ENCODE measurements around the gene ARL5B. TPM values are rescaled to one million over a fixed set of nuclear protein-coding genes. Genes with fewer than 3 reads are reported as not detected.

Gene ARL5B
- polyA plus RNA-seq, 1 donor (not counting 4 experiments of a cell fraction or from before 2014, with no cell fraction given), result 10.4 TPM

- dilution Hi-C loops (cut with MboI; ENCODE audit: extremely low pct_ligation_motif_present, low sequenced_read_pairs), result no loop called here
- no peak overlapping the region for H3K27ac ChIP-seq (ENCODE audit: control insufficient read depth, insufficient read depth, low read length)
- H3K4me1 ChIP-seq (ENCODE audit: control insufficient read depth, extremely low read depth, insufficient read depth, low read length), result no peaks in the 10 kb centered on the region
- H3K9ac ChIP-seq (ENCODE audit: control insufficient read depth, extremely low read depth, insufficient read depth, low read length), result no peak overlapping the region
- no peaks in the 10 kb centered on the region for H3K9me1 ChIP-seq (ENCODE audit: control insufficient read depth, extremely low read depth, insufficient read depth, low read length)
- TF ChIP-seq EZH2 (IDR thresholded peaks at IDR 0.05; ENCODE audit: low read length), result no peak
- TF ChIP-seq, protein P1, sequence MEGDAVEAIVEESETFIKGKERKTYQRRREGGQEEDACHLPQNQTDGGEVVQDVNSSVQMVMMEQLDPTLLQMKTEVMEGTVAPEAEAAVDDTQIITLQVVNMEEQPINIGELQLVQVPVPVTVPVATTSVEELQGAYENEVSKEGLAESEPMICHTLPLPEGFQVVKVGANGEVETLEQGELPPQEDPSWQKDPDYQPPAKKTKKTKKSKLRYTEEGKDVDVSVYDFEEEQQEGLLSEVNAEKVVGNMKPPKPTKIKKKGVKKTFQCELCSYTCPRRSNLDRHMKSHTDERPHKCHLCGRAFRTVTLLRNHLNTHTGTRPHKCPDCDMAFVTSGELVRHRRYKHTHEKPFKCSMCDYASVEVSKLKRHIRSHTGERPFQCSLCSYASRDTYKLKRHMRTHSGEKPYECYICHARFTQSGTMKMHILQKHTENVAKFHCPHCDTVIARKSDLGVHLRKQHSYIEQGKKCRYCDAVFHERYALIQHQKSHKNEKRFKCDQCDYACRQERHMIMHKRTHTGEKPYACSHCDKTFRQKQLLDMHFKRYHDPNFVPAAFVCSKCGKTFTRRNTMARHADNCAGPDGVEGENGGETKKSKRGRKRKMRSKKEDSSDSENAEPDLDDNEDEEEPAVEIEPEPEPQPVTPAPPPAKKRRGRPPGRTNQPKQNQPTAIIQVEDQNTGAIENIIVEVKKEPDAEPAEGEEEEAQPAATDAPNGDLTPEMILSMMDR (optimal IDR thresholded peaks at IDR 0.05 in 1 of 3, IDR thresholded peaks at IDR 0.05 in 1 of 3, conservative IDR thresholded peaks at IDR 0.05 in 1 of 3; ENCODE audit: extremely low read depth in 1 of 3, insufficient read depth in 2 of 3, low read length in 3 of 3), result no peak
- no peak for DNase-seq (ENCODE audit: low read depth, low spot score)
- peaks cover 4% of the 10 kb centered on the region for H3K79me2 ChIP-seq (ENCODE audit: control insufficient read depth, insufficient read depth, low read length)
- H3K9me3 ChIP-seq (ENCODE audit: control insufficient read depth, low read depth, low read length), result no peaks in the 10 kb centered on the region
- H3K4me2 ChIP-seq (ENCODE audit: control insufficient read depth, extremely low read depth, insufficient read depth, low read depth, low read length), result no peak overlapping the region
- H3K27me3 ChIP-seq (ENCODE audit: control insufficient read depth, extremely low read depth, insufficient read depth, low read length), result no peaks in the 10 kb centered on the region
- H2AFZ ChIP-seq (ENCODE audit: control insufficient read depth, low read length), result no peak overlapping the region
- no peak for FAIRE-seq
- H3K4me3 ChIP-seq (ENCODE audit: control insufficient read depth in 2 of 3, extremely low read depth in 1 of 3, insufficient read depth in 2 of 3, low read depth in 1 of 3, low read length in 3 of 3), result no peak overlapping the region
- no peaks in the 10 kb centered on the region for H4K20me1 ChIP-seq (ENCODE audit: control insufficient read depth, extremely low read depth, insufficient read depth, low read length)
- H3K36me3 ChIP-seq (ENCODE audit: control insufficient read depth in 2 of 2, extremely low read depth in 1 of 2, insufficient read depth in 2 of 2, low read length in 2 of 2), result peaks cover 4 to 10% of the 10 kb centered on the region in 2 experiments
Measured at GRCh38 chr10:18675086-18675801, 16.0 kb downstream of the ARL5B start.

- Histone ChIP-seq H3K4me2 (ENCODE audit: control insufficient read depth, extremely low read depth, insufficient read depth, low read depth, low read length) (no peak overlapping the region), H3K79me2 (ENCODE audit: control insufficient read depth, insufficient read depth, low read length) (no peaks in the 10 kb centered on the region), H4K20me1 (ENCODE audit: control insufficient read depth, extremely low read depth, insufficient read depth, low read length) (no peaks in the 10 kb centered on the region), H3K27me3 (ENCODE audit: control insufficient read depth, extremely low read depth, insufficient read depth, low read length) (no peaks in the 10 kb centered on the region), H3K4me3 (ENCODE audit: control insufficient read depth in 2 of 3, extremely low read depth in 1 of 3, insufficient read depth in 2 of 3, low read depth in 1 of 3, low read length in 3 of 3) (no peak overlapping the region), H3K4me1 (ENCODE audit: control insufficient read depth, extremely low read depth, insufficient read depth, low read length) (peaks cover 31% of the 10 kb centered on the region), H2AFZ (ENCODE audit: control insufficient read depth, low read length) (no peak overlapping the region), H3K9me3 (ENCODE audit: control insufficient read depth, low read depth, low read length) (no peaks in the 10 kb centered on the region), H3K9me1 (ENCODE audit: control insufficient read depth, extremely low read depth, insufficient read depth, low read length) (no peaks in the 10 kb centered on the region), H3K27ac (ENCODE audit: control insufficient read depth, insufficient read depth, low read length) (peak overlapping the region; percentile 36), H3K36me3 (ENCODE audit: control insufficient read depth in 2 of 2, extremely low read depth in 1 of 2, insufficient read depth in 2 of 2, low read length in 2 of 2) (no peaks in the 10 kb centered on the region), H3K9ac (ENCODE audit: control insufficient read depth, extremely low read depth, insufficient read depth, low read length) (no peak overlapping the region)
- no peak for DNase-seq (ENCODE audit: low read depth, low spot score)
- no peak for FAIRE-seq
- TF ChIP-seq, protein P1 (optimal IDR thresholded peaks at IDR 0.05 in 1 of 3, IDR thresholded peaks at IDR 0.05 in 1 of 3, conservative IDR thresholded peaks at IDR 0.05 in 1 of 3; ENCODE audit: extremely low read depth in 1 of 3, insufficient read depth in 2 of 3, low read length in 3 of 3), result no peak
- TF ChIP-seq EZH2 (IDR thresholded peaks at IDR 0.05; ENCODE audit: low read length), result no peak
- dilution Hi-C loops (cut with MboI; ENCODE audit: extremely low pct_ligation_motif_present, low sequenced_read_pairs), result no loop called here
Measured at GRCh38 chr10:18680754-18681153, 21.5 kb downstream of the ARL5B start.
